ENCODE results near the gene CENPT.
"Not testable (repeated sequence)": the region's sequence is repeated elsewhere in the genome, so short reads cannot be mapped to it uniquely, and the experiment has no call there.

The CENPT gene

DNA sequence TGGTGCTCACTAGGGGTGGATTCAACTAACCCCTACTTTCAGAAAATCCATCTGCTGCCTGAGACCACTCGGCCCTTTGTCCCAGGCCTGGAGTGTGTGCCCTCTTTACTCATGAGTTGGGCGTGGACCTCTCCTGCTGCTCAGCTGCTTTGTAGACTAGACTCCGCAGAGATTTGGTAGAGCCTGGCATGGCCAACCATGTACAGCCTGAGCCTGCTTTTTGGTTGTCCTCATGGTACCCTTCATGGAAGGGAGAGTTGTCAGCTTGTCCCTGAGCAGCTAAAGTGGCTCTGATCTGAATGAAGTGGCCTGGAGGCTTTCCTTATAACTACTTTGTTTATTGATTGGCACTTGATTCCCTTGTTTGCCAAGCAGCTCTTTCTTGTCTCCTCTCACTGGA lies 26.9 kb upstream of the CENPT start:
- no peak for DNase-seq

DNA sequence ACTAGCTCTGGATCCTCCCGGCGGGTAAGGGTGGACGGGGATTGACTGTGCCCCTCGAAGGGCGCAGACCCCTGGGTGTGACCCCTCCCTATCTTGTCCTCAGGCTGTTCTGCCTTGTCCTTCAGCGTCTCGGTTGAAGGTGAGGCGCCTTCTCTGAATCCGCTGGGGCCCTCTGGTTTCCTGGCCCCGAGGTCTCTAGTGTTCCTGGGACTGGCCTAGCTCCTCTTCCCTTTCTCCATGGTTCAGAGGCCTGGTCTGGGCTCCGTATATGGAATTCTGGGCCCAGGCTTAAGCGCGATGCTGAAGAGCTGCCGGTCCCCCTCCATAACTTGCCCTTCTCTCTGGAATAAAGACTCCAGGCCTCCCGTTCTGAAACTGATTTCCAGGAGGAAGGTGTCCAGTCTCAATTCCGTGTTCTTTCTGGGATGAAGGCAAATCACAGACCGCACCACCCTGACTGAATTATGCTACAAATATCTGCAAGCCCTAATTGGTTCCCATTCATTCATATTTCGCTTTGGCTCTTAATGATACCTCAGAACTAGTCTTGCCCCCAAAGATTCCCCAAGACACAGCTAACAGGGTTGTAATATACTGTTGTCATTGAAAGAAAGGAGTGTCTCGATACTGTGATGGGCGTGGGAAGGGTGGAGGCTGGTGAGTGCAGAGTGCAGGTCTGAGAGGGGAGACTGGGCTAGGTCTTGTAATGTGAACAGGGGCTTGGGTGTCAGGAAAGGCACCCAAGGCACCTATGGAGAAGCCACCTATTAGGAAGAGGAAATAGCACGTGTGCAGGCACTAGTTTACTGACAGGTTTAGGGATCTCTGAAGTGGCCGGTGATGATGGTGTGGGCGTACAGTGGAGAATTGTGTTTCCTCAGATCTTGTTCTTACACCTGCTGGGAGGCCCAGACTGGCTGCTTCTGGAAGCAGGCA lies 26.2 kb upstream of the CENPT start:
- DNase-seq: no peak

DNA sequence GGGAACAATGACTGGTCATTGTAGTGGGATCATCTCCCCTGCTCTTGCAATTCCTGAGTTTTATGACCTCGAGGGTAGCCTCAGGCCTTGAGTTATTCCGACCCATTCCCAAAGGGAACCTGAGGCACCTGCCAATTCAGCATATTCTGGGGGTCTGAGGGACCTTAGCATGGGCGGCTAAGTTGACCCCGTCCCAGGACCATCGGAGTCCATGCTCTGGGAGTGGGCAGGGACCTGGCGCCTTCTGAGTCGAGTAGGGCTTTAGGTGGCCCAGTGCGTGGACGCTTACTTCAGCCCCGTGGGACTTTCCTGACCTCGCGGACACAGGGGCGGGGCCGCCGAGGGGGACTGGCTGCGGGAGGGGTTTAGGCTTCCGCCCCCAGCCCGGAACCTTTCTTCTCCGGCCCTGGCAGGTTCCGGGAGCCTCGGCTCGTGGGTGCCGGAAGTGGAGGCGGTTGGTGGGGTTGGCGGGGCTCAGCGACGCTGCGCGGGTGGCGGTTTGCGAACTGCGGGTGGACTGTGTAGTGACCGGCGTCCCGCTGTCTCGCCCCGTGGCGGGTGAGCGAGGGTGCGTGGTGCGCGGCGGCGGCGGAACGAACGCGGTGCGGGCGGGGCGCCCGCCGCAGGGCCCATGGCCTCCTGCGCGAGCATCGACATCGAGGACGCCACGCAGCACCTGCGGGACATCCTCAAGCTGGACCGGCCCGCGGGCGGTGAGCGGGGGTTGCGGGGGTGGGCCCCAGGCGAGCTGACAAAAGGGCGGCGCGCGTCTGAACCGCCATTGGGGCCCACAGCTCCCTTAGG lies 25.3 kb upstream of the CENPT start, which contains the start of gene EDC4:
Gene EDC4 (plus strand): TSS at position 422 of the 804 bp plus-strand sequence. CDS start 210 bp downstream, at position 632.
- peak; percentile 89 to 97 for DNase-seq

DNA sequence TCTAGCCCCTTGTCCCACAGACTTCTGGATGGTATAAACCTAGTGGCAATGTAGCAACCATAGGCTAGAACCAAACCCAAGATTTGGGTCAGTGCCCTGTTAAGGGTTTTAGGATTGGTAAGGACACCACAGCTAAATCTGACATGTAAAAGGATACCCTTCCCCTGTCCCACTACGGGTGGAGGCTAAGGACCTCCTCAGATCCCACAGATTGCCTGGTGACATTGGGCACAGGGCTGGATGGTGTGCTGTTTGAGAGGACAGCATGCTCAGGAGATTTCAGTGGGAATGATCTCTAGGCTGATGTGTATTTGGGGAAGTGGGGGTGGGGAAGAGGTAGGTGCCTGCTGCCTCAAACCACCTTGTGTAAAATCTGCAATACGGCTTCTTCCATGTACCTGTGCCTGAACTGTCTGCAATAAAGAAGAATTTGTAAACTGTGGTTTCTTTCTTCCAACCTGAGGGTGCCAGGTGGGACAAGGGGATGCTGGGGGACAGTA lies 24.7 kb upstream of the CENPT start:
- DNase-seq: no peak

DNA sequence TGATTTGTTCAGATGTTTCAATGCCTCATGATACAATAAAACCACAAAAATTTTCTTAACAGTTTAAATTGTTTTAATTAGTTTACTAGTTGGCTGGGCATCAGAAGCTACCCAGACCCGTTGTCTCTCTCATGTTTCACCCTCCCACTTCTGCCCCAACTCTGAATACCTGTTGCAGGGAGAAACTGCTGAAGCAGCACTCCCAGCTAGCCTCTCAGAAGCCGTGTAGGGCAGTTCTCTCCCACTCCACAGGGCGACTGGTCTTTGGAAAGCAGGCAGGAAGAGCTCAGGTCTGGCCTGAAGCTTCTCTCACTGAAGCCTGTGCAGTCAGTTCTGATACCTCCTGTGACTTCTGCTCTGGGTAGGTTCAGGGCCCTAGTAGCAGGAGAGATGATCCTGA lies 23.8 kb upstream of the CENPT start:
- no peak for DNase-seq

DNA sequence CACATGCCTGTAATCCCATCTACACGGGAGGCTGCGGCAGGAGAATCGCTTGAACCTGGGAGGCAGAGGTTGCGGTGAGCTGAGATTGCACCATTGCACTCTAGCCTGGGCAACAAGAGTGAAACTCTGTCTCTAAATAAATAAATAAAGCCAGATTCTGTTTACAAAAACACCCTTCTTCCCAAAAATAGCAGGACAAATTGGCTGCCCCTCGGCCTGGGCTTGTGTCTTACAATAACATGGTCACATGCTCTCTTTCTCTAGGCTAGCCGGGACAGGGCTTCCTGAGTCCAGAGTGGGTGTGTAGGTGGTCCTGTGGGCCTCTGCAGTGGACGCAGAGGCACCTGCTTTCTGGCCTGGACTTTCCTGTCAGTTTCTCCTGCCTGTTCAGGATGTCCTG lies 22.2 kb upstream of the CENPT start:
- DNase-seq: no peak

DNA sequence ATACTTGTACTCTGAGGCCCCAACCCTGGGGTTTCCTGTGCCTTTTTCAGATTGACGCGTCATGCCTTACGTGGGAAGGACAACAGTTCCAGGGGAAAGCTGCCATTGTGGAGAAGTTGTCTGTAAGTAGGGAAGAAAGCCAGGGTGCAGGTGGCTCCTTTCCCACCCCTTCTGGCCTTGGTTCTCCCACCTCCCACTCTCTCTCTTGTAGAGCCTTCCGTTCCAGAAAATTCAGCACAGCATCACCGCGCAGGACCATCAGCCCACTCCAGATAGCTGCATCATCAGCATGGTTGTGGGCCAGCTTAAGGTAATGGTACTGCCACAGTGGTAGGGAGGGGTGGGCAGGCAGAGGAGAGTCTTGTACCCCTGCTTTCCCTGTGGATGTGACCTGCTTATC lies 20.8 kb upstream of the CENPT start:
- no peak for DNase-seq

DNA sequence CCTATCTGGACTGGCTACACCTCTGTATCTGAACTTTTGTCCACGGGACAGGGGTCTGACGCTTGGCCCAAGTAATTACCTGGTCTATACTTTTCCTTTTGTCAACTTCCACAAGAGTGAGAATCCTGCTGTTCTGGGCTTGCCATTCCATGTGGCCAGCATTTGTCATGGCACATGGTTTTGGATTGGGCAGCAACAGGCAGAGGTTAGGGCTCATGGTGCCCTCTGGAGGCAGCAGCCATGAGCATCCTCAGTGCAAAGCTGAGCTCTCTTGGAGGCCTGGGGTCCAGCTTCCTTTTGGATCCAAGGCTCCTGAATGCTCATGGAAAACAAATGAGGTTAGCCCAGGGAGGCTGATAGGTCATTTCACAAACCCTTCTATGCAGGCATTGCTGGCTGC lies 17.8 kb upstream of the CENPT start:
- DNase-seq: peak; percentile 55 to 63

DNA sequence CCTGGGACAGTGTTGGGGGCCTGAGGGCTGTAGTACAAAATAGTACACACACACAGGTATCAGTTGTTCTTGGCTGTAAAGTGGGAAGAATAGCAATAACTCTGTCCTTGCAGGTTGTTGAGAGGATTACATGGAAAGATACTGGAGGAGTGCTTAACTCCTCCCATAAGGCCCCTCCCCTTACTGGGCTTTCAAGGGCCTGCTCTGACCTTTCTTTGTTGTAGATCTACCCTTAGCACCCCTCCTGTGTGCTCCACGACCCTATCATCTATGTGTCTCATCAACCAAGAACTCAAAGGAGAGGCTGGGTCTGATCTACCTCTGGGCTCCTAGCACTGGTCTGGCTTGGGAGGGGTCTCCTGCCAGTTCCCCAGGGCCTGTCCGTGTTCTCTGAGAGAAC lies 17.1 kb upstream of the CENPT start:
- no peak for DNase-seq

DNA sequence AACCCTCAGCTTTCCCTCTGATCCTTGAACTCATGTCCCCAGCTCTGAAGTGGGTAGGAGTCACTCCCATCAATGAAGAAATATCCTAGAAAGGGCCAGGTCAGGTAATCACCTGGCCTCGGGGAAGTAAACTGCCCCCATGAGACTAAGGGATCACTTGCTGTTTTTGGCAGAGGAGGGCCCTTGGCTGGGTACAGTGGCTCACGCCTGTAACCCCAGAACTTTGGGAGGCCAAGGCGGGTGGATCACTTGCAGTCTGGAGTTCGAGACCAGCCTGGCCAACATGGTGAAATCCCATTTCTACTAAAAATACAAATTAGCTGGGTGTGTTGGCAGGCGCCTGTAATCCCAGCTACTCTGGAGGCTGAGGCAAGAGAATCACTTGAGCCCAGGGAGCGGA lies 16.6 kb upstream of the CENPT start:
- DNase-seq: not testable (repeated sequence)

DNA sequence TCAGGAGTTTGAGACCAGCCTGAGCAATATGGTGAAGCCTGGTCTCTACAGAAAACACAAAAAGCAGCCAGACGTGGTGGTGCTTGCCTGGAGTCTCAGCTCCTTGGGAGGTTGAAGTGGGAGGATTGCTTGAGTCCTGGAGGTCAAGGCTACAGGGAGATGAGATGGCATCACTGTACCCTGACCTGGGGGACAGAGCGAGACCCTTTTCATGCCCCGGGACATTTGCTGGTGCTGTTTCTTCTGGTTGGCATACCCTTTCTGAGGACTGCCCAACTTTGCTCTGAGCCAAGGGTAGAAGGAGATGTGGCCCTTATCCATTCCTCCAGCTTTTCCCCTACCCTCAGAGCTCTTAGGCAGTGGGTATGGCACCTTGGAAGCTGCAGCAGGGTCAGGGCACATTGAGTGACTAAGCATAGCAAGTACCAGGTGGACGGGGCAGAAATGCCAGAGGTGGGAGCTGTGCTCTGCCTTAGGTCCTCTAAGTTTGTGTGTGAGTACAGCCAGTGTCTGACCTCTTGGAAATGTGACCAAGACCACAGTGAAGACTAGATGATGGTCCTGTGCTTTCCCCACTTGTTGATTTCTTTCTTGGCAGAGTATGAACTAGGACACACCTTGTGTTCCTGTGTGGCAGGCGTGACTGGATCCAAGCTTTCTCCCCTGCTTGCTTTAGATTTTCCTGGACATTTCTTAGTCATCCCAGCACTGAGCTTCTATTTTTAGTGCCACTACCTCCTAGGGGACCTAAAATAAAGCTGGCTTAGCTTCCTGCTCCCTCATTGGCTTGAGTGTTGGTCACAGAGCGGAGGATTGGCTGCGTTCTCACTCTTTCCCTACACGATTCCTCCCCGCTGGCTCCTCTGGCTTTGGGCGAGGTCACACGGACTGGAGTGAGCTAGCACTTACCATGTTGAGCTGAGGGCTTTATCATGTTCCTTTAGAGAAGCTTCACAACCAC lies 15.4 kb upstream of the CENPT start:
- no peak for DNase-seq

DNA sequence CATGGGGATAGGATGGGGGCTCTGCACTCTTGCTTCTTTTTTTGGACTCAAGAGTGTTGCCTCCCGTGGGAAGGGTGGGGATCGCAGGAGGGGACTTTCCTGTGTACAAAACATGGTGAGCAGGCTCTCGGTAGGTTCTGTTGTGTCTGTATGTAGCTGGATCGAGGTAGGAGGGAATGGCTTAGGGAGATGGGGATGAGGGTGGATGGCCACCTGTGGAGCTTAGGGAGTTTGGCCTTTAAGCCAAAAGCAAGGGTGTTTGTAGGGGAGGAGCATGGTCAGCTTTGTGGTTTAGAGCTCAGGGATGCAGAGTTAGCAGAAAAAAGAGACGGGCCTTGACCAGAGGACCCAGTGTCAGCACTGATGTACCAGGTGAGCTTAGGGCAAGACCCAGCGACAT lies 14.4 kb upstream of the CENPT start:
- no peak for DNase-seq

DNA sequence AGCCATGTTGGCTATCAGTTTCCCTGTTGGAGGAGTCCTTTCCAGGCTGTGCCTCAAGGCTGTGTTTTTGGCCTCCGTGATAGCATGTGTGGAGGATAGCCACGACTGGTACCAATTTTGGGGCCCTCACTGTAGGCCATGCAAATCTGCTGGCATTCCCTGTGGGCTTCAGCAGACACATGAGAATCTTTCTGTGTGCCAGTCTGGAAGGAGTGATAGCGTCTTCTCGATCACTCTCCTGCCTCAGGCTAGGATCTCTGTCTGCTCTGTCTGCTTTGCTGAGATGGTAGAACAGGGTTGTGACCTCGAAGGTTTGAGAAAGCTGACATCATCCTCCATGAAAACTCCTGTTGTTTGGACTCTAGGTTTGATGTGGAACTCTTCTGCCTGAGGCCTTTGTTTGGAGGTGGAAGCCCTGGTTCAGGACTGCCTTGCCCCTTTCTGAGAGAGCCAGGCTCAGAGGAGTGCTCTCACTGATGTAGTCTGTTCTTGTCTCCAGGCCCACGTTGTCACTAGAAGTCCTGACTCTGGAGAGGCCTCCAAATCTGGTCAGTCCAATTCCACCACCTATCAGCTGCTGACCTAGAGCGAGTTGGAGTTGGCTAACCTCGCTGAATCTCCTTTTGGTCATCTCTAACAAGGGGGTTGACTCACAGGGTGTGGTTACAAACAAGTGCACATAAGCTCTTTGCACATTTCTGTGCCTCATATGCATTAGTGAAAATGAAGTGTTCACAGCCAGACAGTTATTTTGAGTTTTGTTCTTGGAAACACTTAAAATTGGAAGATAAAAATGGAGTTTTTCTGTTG lies 13.3 kb upstream of the CENPT start:
- peak in 1 of 2 donors; percentile 26 for DNase-seq

DNA sequence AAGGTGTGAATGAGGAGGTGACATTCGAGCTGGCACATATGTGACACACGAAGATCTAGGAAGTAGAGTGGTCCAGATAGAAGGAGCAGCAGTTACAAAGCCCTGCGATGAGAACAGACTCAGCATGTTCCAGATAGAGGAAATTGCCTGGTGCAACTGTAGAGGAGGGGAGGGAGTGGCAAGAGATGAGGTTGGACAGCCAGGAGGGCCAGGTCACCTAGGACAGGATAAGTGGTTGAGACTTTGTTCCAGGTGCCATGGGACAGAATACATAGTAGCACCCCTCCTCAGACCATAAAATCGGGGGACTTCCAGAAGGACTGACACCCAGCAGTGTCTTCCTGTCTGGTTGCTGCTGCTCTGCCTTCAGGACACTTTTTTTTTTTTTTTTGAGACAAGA lies 11.0 kb upstream of the CENPT start:
- no peak for DNase-seq

DNA sequence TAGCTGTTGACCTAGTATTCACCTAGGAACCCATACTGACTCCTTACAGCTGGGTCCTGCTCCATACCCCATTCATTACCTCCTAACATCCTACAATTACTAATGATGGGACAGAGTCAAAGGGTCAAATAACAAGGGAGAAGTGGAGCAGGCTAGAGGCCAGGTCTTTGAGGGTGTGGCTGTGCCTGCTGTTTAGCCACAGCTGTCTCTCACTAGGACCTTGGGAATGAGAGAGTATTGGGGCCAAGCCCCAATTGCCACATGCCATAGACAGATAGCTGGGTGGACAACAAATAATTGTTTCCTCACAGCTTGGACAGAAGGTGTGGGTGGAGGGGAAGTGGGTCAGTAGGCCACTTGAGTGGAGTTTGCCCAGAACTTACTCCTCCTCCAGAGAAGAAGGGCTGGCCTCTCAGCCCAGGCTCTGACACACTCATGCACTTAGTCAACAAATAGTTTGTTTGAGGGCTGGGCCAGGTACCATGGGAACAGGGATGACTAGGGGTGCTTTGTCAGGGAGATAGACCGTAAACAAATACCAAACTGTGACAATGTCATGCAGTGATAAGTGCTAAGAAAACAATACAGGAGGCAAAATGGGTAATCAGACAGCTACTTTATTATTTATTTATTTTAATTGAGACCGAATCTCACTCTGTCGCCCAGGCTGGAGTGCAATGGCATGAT lies 10.2 kb upstream of the CENPT start:
- DNase-seq: peak; percentile 93 to 98

DNA sequence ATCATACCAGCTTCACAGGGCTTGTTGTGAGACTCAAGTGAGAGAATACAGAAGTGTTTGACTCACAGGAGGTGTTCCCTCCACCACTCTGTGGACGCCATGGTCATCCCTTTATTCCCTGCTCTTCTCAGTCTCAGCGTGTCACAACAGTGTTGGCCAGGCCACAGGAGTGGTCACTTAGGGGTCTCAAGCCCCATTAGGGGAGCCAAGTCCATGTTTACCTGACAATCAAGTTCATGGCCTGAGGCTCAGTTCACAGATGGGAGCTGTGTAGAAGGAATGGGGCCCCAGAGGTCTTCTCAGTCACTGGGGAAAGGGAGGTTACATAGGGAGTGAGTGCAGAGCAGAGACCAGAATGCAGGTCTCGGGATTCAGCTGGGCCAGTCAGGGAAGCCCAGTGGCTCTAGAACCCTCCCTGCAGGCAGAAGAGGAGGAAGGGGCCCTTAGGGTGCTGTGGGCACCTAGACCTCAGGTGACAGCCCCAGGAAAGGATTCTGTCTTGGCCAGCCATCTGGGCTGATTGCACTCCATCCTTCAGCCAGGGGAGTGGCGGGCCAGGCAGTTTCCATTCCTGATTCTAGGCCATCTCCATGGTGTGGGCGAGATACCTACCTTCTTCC lies 9.5 kb upstream of the CENPT start:
- no peak for DNase-seq

DNA sequence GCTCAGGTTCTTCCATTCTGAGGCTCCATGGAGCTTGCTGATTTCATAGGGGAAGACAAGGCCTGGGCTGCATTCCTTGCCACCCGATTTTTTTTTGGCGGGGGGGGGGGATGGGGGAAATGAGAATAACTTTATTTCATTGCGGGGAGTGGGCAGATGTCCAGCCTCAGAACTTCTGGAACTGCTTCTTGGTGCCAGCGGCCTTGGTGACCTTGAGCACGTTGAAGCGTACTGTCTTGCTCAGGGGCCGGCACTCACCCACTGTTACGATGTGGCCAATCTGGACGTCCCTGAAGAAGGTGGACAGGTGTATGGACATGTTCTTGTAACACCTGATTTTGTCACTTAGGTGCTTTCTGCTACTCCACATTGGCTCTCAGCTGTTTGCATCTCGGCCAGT lies 8.3 kb upstream of the CENPT start:
- DNase-seq: no peak

DNA sequence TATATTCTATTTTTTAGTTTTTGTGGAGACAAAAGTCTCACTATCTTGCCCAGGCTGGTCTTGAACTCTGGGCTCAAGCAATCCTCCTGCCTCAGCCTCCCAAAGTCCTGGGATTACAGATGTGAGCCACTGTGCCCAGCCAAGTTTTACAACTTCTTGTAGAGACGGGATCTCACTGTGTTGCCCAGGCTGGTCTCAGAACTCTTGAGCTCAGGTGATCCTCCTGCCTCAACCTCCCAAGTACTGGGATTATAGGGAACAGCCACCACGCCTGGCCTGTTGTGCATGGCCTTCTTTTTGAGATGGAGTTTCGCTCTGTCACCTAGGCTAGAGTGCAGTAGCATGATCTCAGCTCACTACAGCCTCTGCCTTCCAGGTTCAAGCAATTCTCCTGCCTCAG lies 6.2 kb upstream of the CENPT start:
- DNase-seq: no peak

DNA sequence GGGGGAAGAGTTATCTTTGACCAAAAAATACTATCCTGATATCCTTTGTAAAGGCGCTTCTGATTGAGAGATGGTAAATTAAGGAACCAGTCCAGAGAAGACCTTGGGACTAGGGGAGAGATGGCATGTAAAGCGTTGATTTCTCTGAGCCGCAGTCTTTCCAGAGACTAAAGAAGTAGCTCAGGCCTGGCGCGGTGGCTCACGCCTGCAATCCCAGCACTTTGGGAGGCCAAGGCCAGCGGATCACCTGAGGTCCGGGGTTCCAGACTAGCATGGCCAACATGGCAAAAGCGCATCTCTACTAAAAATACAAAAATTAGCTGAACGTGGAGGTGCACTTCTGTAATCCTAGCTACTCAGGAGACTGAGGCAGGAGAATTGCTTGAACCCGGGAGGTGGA lies 625 bp upstream of the CENPT start:
- no peak for DNase-seq

DNA sequence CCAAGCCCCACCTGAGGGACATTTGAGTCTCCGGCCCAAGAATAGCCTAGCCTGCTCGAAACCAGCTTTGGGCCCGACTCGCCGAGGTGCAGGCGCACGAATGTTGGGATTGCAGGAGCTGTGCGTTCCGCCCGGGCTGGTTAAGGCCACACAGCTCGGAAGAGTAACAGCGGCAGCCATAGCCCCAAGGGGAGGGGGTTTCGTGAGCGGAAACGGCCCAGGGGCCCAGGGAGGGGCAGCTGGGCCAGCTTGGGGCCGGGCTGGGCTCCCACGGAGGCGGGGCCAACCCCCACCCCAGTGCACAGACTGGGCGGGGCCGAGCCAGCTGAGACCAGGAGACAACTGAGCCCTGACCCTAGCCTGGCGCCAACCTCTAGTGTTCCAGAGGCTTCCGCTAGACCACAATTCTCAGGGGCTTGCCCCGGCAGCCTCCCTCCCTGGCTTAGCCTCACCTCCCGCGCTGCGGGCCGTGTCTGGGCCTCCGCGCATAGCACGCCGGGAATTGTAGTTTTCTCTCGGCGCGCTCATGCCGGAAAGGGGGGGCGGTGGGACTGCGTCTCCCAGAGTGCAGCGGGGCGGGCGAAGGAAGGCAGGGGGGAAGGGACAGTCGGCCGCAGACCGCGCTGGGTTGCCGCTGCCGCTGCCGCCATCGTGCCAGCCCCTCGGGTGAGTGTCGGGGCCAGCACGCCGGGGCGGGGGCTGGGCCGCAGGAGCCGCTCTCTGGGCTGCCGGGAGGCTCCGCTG lies 1.0 kb downstream of the CENPT start, which contains the start of gene NUTF2:
Gene NUTF2 (plus strand): TSS at position 614 of the 744 bp plus-strand sequence. CDS start 18,198 bp downstream, outside the sequence.
- peak; percentile 88 to 94 for DNase-seq
